Neutrophil (primary cell): ENCODE measurements around the gene PIGC.

ENCODE experiments used
- H3K27ac ChIP-seq: fragments of 200-600 bp; sonication (generic); 2 replicates; pipeline ENCODE4 v1.5.1; 2016; ENCODE audit warnings: mild to moderate bottlenecking, moderate library complexity
- H3K27me3 ChIP-seq: fragments of 200-600 bp; sonication (generic); 2 replicates; pipeline ENCODE4 v1.6.0; 2016; ENCODE audit warnings: mild to moderate bottlenecking
- H3K36me3 ChIP-seq: fragments of 200-600 bp; sonication (generic); 2 replicates; pipeline ENCODE4 v1.5.1; 2017
- H3K4me1 ChIP-seq, 2 experiments: fragments of 200-600 bp in 1 of 2; sonication (generic) in 1 of 2; 1 replicate in 1 of 2; 2 replicates in 1 of 2; pipeline versions ENCODE4 v1.5.1 to v1.6.1; 2013 to 2016; ENCODE audit warnings: low read depth in 1 of 2, low read length in 1 of 2, mild to moderate bottlenecking in 1 of 2, moderate library complexity in 1 of 2; ENCODE audit not compliant: control insufficient read depth in 1 of 2, insufficient read depth in 1 of 2
- H3K4me3 ChIP-seq, 2 experiments: fragments of 200-600 bp in 1 of 2; sonication (generic) in 1 of 2; 1 replicate in 1 of 2; 2 replicates in 1 of 2; pipeline ENCODE4 v1.5.1; 2013 to 2016; ENCODE audit warnings: low read depth in 1 of 2, low read length in 1 of 2, mild to moderate bottlenecking in 1 of 2, moderate library complexity in 1 of 2
- H3K9me3 ChIP-seq: fragments of 200-600 bp; sonication (generic); 2 replicates; pipeline ENCODE4 v1.5.1; 2016
- TF ChIP-seq, protein P1 (sequence below): fragments of 200-600 bp; sonication (generic); IDR thresholded peaks from 2 replicates; pipeline ENCODE4 v1.5.1; 2016; ENCODE audit warnings: antibody characterized with exemption

Gene PIGC

DNA sequence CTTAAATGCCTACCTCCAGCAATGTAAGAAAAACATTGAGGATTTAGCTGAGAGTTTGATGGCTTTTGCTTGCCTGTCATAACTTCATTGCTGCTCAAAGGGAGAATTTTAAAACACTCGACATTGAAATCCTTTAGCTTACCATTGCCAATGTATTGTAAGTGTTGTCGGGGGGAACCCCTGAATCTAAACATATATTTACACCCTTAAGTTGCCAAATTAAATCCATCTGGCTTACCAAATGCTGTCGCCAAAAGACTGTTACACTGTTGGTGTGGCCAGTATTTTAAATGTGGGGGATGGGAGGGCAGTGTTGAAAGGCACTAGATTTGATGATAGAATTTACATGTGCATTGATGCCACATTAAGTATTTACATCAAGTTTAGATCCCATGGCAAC, 48.3 kb downstream of the PIGC start:
- TF ChIP-seq, protein P1, sequence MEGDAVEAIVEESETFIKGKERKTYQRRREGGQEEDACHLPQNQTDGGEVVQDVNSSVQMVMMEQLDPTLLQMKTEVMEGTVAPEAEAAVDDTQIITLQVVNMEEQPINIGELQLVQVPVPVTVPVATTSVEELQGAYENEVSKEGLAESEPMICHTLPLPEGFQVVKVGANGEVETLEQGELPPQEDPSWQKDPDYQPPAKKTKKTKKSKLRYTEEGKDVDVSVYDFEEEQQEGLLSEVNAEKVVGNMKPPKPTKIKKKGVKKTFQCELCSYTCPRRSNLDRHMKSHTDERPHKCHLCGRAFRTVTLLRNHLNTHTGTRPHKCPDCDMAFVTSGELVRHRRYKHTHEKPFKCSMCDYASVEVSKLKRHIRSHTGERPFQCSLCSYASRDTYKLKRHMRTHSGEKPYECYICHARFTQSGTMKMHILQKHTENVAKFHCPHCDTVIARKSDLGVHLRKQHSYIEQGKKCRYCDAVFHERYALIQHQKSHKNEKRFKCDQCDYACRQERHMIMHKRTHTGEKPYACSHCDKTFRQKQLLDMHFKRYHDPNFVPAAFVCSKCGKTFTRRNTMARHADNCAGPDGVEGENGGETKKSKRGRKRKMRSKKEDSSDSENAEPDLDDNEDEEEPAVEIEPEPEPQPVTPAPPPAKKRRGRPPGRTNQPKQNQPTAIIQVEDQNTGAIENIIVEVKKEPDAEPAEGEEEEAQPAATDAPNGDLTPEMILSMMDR: no peak
- H3K27me3 ChIP-seq: no peaks in the 10 kb centered on the region
- H3K9me3 ChIP-seq: no peaks in the 10 kb centered on the region
- H3K36me3 ChIP-seq: no peaks in the 10 kb centered on the region
- H3K4me3 ChIP-seq: no peak overlapping the region
- no peaks in the 10 kb centered on the region for H3K4me1 ChIP-seq
- H3K27ac ChIP-seq: no peak overlapping the region

DNA sequence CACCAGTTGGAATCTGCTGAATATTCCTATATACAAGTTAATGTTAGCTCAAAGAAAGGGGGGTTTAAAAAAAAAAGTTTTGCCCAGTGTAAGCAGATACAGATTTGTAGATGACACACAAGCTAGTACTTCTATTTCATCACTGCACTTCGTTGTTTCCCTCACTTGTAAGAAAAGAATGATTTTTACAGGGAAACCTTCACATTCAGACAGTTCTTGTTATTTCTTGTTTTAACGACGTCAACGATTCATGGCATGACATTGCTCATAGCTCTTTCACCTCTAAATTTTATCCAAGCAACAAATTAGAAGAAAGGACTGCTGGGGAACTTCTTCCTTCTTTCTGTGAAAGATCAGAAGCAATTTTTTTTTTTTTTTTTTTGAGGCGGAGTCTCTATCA, 49.1 kb downstream of the PIGC start:
- H3K4me3 ChIP-seq: no peak overlapping the region
- H3K4me1 ChIP-seq: no peaks in the 10 kb centered on the region
- H3K9me3 ChIP-seq: no peaks in the 10 kb centered on the region
- no peak overlapping the region for H3K27ac ChIP-seq
- H3K27me3 ChIP-seq: no peaks in the 10 kb centered on the region
- no peaks in the 10 kb centered on the region for H3K36me3 ChIP-seq
- TF ChIP-seq, protein P1: no peak

DNA sequence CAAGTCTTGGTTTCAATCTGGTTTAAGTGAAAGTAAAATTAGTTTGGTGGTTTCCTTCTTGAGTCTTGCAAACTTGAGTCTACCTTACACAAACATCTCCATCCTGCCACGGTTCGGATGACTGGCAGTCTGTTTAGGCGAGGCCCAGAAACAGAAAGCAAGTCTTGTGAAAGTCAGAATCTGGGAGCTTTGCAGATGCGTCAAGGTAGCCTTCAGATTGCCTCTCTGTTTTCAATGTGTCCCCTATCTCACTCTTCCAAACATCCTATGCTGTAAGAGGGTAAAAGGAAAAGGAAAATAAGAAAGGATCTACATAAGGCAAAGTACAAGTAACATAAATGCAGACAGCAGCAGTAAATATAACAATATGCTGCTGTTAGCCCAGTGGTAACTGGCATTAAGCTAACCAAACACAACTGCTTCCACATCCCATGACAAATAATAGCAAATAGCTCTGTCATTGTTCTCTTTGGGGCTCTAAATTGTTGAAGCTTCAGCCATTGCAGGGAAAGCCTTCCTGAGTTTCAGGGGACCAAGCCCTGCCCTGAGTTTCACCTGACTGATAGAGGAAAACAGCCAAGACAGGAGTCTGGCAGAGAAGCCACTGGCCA, 49.6 kb downstream of the PIGC start:
- Histone ChIP-seq H3K36me3 (no peaks in the 10 kb centered on the region), H3K27ac (no peak overlapping the region), H3K4me3 (no peak overlapping the region), H3K27me3 (no peaks in the 10 kb centered on the region), H3K4me1 (no peaks in the 10 kb centered on the region), H3K9me3 (no peaks in the 10 kb centered on the region)
- TF ChIP-seq, protein P1: no peak

DNA sequence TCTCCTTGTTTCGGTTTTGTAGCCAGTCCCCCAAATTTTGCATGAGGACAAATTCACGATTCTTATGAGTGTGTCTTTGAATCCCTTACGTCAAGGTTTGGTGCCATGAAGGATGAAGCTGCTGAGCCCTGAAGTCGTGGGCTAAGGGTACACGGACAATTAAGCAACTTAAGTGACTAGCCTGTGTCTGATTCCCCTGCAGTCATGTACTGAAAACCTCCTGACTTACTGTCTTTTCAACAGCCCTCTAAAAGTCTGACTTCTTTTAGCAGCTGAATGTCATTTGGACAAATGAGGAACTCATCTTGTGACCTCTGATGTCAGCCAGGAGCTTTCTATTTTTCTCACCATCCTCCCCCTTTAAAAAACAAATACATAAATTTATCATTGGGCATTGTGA, 50.5 kb downstream of the PIGC start:
- TF ChIP-seq, protein P1: no peak
- Histone ChIP-seq H3K4me1 (no peaks in the 10 kb centered on the region), H3K27ac (no peak overlapping the region), H3K4me3 (no peak overlapping the region), H3K9me3 (no peaks in the 10 kb centered on the region), H3K36me3 (no peaks in the 10 kb centered on the region), H3K27me3 (no peaks in the 10 kb centered on the region)

DNA sequence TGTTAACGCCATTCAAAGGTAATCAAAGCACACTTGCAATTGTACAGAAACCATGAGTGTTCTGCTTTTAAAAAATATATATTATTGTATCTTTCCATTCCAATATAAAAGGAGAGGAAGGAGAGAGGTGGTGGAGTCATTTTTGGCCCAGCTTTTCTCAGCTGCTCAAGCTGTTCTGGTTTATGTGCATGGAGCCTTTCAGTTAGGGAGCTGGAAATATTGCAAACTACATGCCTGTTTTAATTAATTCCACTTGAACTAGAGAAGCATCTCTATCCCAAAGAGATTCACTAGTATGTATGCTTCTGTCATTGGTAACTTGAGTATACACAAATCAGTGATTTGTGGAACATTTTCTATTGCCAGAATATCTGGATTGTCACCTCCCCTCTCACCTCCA, 51.9 kb downstream of the PIGC start:
- H3K27ac ChIP-seq: no peak overlapping the region
- no peaks in the 10 kb centered on the region for H3K9me3 ChIP-seq
- H3K36me3 ChIP-seq: no peaks in the 10 kb centered on the region
- no peak overlapping the region for H3K4me3 ChIP-seq
- TF ChIP-seq, protein P1: no peak
- no peaks in the 10 kb centered on the region for H3K4me1 ChIP-seq
- H3K27me3 ChIP-seq: no peaks in the 10 kb centered on the region
